Lower leg skin (tissue), 3 donors: ENCODE measurements around the gene CCDC149.

ENCODE experiments used
- CTCF ChIP-seq, 3 donors: fragments of 450-650 bp; IDR thresholded peaks; one replicate each; pipeline ENCODE4 v1.5.1; 2016; ENCODE audit warnings: antibody characterized with exemption in 3 of 3, mild to moderate bottlenecking in 3 of 3, moderate library complexity in 2 of 3
- POLR2A ChIP-seq, 2 donors: fragments of 450-650 bp; IDR thresholded peaks; one replicate each; pipeline ENCODE4 v1.6.1; 2016 to 2017; ENCODE audit warnings: antibody characterized with exemption in 2 of 2, mild to moderate bottlenecking in 1 of 2, moderate library complexity in 1 of 2

DNA sequence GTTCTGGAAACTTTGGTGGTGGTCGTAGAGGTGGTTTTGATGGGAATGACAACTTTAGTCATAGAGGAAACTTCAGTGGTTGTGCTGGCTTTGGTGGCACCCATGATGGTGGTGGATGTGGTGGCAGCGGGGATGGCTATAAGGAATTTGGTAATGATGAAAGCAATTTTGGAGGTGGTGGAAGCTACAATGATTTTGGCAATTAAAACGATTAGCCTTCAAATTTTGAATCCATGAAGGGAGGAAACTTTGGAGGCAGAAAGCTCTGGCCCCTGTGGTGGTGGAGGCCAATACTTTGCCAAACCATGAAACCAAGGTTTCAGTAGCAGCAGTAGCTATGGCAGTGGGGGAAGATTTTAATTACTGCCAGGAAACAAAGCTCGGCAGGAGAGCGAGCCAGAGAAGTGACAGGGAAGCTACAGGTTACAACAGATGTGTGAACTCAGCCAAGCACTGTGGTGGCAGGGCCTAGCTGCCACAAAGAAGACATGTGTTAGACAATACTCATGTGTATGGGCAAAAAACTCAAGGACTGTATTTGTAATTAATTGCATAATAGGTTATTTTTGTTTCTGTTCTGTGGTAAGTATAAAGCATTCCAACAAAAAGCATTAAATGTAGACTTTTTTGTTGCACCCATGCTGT is 140.7 kb downstream of the CCDC149 start:
- TF ChIP-seq CTCF (IDR thresholded peaks at IDR 0.05) = no peak
- TF ChIP-seq POLR2A (IDR thresholded peaks at IDR 0.05) = no peak
